SJSA1 (cell line): Measurements from ENCODE around the gene CHST11. TPM values are rescaled to one million over a fixed set of nuclear protein-coding genes. Genes with fewer than 3 reads are reported as not detected.

Experiments used
- DNase-seq, 2 experiments: peaks; one replicate each; pipeline ENCODE4 v3.0.0-alpha.2; 2015 to 2020; ENCODE audit warnings: low spot score in 2 of 2, low read depth in 1 of 2
- H3K27ac ChIP-seq: fragments of 250-450 bp; sonication (Bioruptor Pico); 2 replicates; pipeline ENCODE4 v1.5.1; 2020; ENCODE audit warnings: mild to moderate bottlenecking, moderate library complexity
- H3K27me3 ChIP-seq: fragments of 250-450 bp; sonication (Bioruptor Pico); replicated peaks from 2 replicates; pipeline ENCODE4 v1.5.1; 2020; ENCODE audit warnings: mild to moderate bottlenecking, moderate library complexity
- H3K36me3 ChIP-seq: fragments of 250-450 bp; sonication (Bioruptor Pico); 2 replicates; pipeline ENCODE4 v1.5.1; 2020; ENCODE audit warnings: mild to moderate bottlenecking
- H3K4me1 ChIP-seq: fragments of 250-450 bp; sonication (Bioruptor Pico); replicated peaks from 2 replicates; pipeline ENCODE4 v1.6.1; 2021; ENCODE audit warnings: mild to moderate bottlenecking
- H3K4me3 ChIP-seq: fragments of 250-450 bp; sonication (Bioruptor Pico); 2 replicates; pipeline ENCODE4 v1.5.1; 2020; ENCODE audit warnings: mild to moderate bottlenecking
- H3K9me3 ChIP-seq: fragments of 250-450 bp; sonication (Bioruptor Pico); replicated peaks from 2 replicates; pipeline ENCODE4 v1.5.1; 2020; ENCODE audit warnings: mild to moderate bottlenecking
- total RNA-seq: library from RNA; depleted of rRNA; stranded (reverse); fragments of >200 nt; shearing (Covaris generic); gene quantifications from 2 replicates; pipeline ENCODE4 v1.2.3, GENCODE V29; 2014

The CHST11 gene
- total RNA-seq, 1 experiment from 2014 or later = 0.71 TPM

- Histone ChIP-seq H3K27ac (no peak overlapping the region), H3K4me1 (peaks cover 14% of the 10 kb centered on the region), H3K36me3 (no peaks in the 10 kb centered on the region), H3K4me3 (no peak overlapping the region), H3K27me3 (no peaks in the 10 kb centered on the region), H3K9me3 (no peaks in the 10 kb centered on the region)
- no peak for DNase-seq
Measured at GRCh38 chr12:104692557-104693218, 235.9 kb downstream of the CHST11 start.

- no peak for DNase-seq
- no peaks in the 10 kb centered on the region for H3K9me3 ChIP-seq
- no peaks in the 10 kb centered on the region for H3K36me3 ChIP-seq
- no peak overlapping the region for H3K27ac ChIP-seq
- H3K4me1 ChIP-seq = peaks cover 14% of the 10 kb centered on the region
- no peak overlapping the region for H3K4me3 ChIP-seq
- H3K27me3 ChIP-seq = no peaks in the 10 kb centered on the region
Measured at GRCh38 chr12:104693493-104693892, 236.7 kb downstream of the CHST11 start.

GRCh38 chr12:104694161-104694560 is 237.4 kb downstream of the CHST11 start:
- DNase-seq = no peak
- H3K36me3 ChIP-seq = no peaks in the 10 kb centered on the region
- H3K27me3 ChIP-seq = no peaks in the 10 kb centered on the region
- no peak overlapping the region for H3K4me3 ChIP-seq
- no peak overlapping the region for H3K27ac ChIP-seq
- H3K4me1 ChIP-seq = peaks cover 14% of the 10 kb centered on the region
- H3K9me3 ChIP-seq = no peaks in the 10 kb centered on the region

- no peak overlapping the region for H3K27ac ChIP-seq
- DNase-seq = no peak
- H3K9me3 ChIP-seq = no peaks in the 10 kb centered on the region
- no peak overlapping the region for H3K4me3 ChIP-seq
- H3K27me3 ChIP-seq = no peaks in the 10 kb centered on the region
- H3K36me3 ChIP-seq = no peaks in the 10 kb centered on the region
- peaks cover 14% of the 10 kb centered on the region for H3K4me1 ChIP-seq
Measured at GRCh38 chr12:104694711-104695110, 238.0 kb downstream of the CHST11 start.

- peak; percentile 77 to 78 for DNase-seq
- no peak overlapping the region for H3K4me3 ChIP-seq
- peak overlapping the region; percentile 35 for H3K27ac ChIP-seq
Measured at GRCh38 chr12:104695453-104696148, 238.9 kb downstream of the CHST11 start.

GRCh38 chr12:104697186-104697585 is 240.4 kb downstream of the CHST11 start:
- peaks cover 14% of the 10 kb centered on the region for H3K4me1 ChIP-seq
- no peaks in the 10 kb centered on the region for H3K9me3 ChIP-seq

More at GRCh38 chr12:104695453-104696148, 238.9 kb downstream of the CHST11 start:
- Histone ChIP-seq H3K27me3 (no peaks in the 10 kb centered on the region), H3K36me3 (no peaks in the 10 kb centered on the region), H3K4me1 (peaks cover 14% of the 10 kb centered on the region), H3K9me3 (no peaks in the 10 kb centered on the region)

GRCh38 chr12:104698871-104699270 is 242.1 kb downstream of the CHST11 start:
- no peak for DNase-seq
- Histone ChIP-seq H3K9me3 (no peaks in the 10 kb centered on the region), H3K27me3 (no peaks in the 10 kb centered on the region), H3K27ac (no peak overlapping the region), H3K36me3 (no peaks in the 10 kb centered on the region), H3K4me1 (peaks cover 14% of the 10 kb centered on the region), H3K4me3 (no peak overlapping the region)

More at GRCh38 chr12:104697186-104697585, 240.4 kb downstream of the CHST11 start:
- no peak overlapping the region for H3K27ac ChIP-seq
- H3K4me3 ChIP-seq = no peak overlapping the region
- no peak for DNase-seq
- no peaks in the 10 kb centered on the region for H3K27me3 ChIP-seq
- H3K36me3 ChIP-seq = no peaks in the 10 kb centered on the region

- H3K36me3 ChIP-seq = no peaks in the 10 kb centered on the region
- no peaks in the 10 kb centered on the region for H3K27me3 ChIP-seq
- H3K4me3 ChIP-seq = no peak overlapping the region
- peaks cover 14% of the 10 kb centered on the region for H3K4me1 ChIP-seq
- no peak for DNase-seq
- no peaks in the 10 kb centered on the region for H3K9me3 ChIP-seq
- H3K27ac ChIP-seq = no peak overlapping the region
Measured at GRCh38 chr12:104699489-104700190, 242.9 kb downstream of the CHST11 start.

GRCh38 chr12:104700324-104700723 is 243.6 kb downstream of the CHST11 start:
- H3K4me3 ChIP-seq = no peak overlapping the region
- H3K4me1 ChIP-seq = peaks cover 8% of the 10 kb centered on the region
- no peak overlapping the region for H3K27ac ChIP-seq
- no peaks in the 10 kb centered on the region for H3K27me3 ChIP-seq
- no peak for DNase-seq
- H3K36me3 ChIP-seq = no peaks in the 10 kb centered on the region
- H3K9me3 ChIP-seq = no peaks in the 10 kb centered on the region

- DNase-seq = no peak
- H3K27ac ChIP-seq = no peak overlapping the region
- no peaks in the 10 kb centered on the region for H3K9me3 ChIP-seq
Measured at GRCh38 chr12:104701301-104701700, 244.6 kb downstream of the CHST11 start.

GRCh38 chr12:104701756-104702155 is 245.0 kb downstream of the CHST11 start:
- Histone ChIP-seq H3K27me3 (no peaks in the 10 kb centered on the region), H3K36me3 (no peaks in the 10 kb centered on the region), H3K4me1 (no peaks in the 10 kb centered on the region), H3K4me3 (no peak overlapping the region), H3K9me3 (no peaks in the 10 kb centered on the region), H3K27ac (no peak overlapping the region)
- no peak for DNase-seq

More at GRCh38 chr12:104701301-104701700, 244.6 kb downstream of the CHST11 start:
- Histone ChIP-seq H3K4me3 (no peak overlapping the region), H3K36me3 (no peaks in the 10 kb centered on the region), H3K4me1 (no peaks in the 10 kb centered on the region), H3K27me3 (no peaks in the 10 kb centered on the region)

GRCh38 chr12:104702565-104703139 is 245.9 kb downstream of the CHST11 start:
- no peak for DNase-seq

GRCh38 chr12:104703372-104703771 is 246.6 kb downstream of the CHST11 start:
- H3K27me3 ChIP-seq = no peaks in the 10 kb centered on the region
- no peaks in the 10 kb centered on the region for H3K36me3 ChIP-seq
- H3K4me3 ChIP-seq = no peak overlapping the region
- no peaks in the 10 kb centered on the region for H3K4me1 ChIP-seq
- H3K27ac ChIP-seq = no peak overlapping the region
- no peak for DNase-seq
- no peaks in the 10 kb centered on the region for H3K9me3 ChIP-seq

More at GRCh38 chr12:104702565-104703139, 245.9 kb downstream of the CHST11 start:
- Histone ChIP-seq H3K27me3 (no peaks in the 10 kb centered on the region), H3K36me3 (no peaks in the 10 kb centered on the region), H3K4me3 (no peak overlapping the region), H3K9me3 (no peaks in the 10 kb centered on the region), H3K4me1 (no peaks in the 10 kb centered on the region), H3K27ac (no peak overlapping the region)
